ENCODE measurements around the gene ISCU.

ISCU gene

GRCh38 chr12:108594323-108594903 lies 32.0 kb downstream of the ISCU start:
- H3K4me3 ChIP-seq (ENCODE audit: low read depth, low read length), result no peak overlapping the region
- no peak for TF ChIP-seq CTCF (IDR thresholded peaks at IDR 0.05; ENCODE audit: control insufficient read depth, extremely low read depth, insufficient read depth)
- DNase-seq (ENCODE audit: low read depth), result no peak

DNA sequence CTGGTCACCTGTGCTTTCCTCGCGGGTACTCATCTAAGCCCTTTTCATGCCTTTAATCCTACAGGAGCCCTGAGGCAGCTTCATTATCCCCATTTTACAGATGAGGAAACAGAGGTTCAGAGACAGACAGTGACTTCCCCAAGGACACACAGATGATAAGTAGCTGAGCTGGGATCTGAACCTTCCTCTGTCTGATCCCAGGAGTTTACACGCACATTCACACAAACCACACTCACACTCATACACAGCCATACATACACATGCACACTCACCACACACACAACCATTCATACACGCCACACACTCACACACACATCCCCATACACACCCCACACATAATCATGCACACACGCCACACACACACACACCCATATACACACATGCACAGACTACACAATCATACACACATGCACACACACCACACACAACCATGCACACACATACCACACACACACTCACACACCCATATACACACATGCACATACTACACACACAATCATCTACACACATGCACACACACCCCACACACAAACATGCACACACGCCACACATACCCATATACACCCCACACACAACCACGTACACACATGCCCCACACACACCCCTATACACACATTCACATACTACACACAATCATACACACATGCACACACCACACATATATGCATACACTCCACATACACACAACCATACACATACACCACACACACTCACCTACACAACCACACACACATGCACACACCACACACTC lies 32.7 kb downstream of the ISCU start:
- TF ChIP-seq CTCF (IDR thresholded peaks at IDR 0.05; ENCODE audit: control insufficient read depth, extremely low read depth, insufficient read depth), result no peak
- no peak overlapping the region for H3K4me3 ChIP-seq (ENCODE audit: low read depth, low read length)
- DNase-seq (ENCODE audit: low read depth), result no peak

DNA sequence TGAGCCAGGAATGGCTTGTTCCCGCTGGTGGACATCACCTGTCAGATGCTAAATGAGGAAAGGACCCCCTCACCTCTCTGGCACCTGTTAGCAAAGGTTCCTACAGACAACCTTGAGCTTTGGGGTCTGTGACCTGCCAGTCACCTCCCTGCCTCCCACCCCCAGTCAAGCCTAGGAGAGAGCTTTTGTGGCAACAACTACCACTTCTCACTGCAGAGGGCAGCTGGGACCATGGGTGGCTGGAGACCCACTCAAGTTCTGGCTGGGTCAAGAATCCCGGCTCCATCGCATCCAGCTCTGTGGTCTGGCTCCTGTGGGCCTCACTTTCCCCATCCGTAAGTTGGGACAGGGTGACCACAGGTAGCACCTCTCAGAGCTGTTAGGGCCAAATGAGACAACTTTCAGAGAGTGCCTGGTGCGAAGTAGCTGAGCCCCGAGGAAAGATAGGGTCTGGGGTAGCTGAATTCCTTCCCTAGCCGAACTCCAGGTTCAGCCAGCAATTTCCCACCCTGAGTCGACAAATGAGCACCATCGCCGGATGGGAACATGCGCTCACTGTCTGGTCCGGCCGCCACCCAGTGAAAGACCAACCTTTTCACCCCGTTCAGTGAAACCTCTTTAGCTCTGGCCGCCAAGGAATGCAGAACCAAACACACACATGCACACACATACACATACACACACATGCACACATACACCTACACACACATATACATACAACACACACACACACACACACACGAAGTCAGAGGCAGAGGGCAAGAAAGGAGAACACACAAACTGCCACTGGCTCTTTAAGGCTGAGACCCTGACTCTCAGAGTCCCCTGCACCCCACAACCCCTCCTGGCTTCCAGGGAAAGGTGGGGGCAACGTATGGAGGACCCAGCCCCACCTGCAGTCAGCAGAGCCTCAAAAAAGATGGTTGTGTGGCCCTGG lies 33.6 kb downstream of the ISCU start:
- no peak for TF ChIP-seq CTCF (IDR thresholded peaks at IDR 0.05; ENCODE audit: control insufficient read depth, extremely low read depth, insufficient read depth)
- no peak for DNase-seq (ENCODE audit: low read depth)
- H3K4me3 ChIP-seq (ENCODE audit: low read depth, low read length), result no peak overlapping the region

GRCh38 chr12:108596854-108597558 lies 34.6 kb downstream of the ISCU start:
- no peak for TF ChIP-seq CTCF (IDR thresholded peaks at IDR 0.05; ENCODE audit: control insufficient read depth, extremely low read depth, insufficient read depth)
- no peak overlapping the region for H3K4me3 ChIP-seq (ENCODE audit: low read depth, low read length)
- no peak for DNase-seq (ENCODE audit: low read depth)

DNA sequence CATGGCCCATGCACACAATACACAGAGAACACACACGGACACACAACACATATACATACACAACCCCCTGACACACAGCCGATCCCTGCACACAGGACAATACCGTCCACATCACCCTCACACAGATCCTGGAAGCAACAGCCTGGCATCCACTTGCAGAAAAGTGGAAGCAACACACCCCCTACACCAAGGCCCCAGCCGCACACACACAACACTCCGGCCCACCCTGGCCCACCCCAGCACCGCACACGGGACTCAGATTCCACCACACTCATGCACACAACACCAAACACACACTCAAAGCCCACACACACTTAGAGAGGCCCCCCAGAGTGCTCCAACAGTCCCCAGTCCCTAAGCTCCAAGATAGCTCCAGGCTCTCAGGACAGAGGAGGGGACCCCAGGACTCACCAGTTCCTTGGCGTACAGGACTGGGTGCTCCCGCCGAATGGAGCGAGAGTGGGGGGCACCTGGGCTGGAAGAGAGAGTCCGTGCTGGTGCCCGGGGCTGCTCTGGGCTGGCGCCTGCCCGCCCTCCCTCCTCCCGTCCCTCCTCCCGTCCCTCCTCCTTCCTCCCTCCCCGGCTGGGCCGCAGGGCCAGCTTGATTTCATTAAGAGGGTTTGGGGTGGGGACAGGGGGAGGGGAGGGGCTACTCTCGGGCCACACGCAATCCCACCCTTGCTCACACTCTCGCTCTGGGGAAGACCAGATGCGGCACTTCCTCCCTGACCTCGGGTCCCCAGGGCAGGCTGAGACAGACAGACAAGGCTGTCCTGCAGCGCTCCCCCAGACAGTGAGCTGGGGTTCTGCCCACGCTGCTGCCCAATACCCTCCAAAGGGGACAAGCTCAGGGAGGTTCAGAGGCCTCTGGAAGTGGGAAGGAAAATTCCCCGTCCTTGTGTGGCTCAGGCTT lies 35.4 kb downstream of the ISCU start, which contains the start of gene TMEM119:
TMEM119 (minus strand) TSS at position 526 of the 913 bp plus-strand sequence. CDS start 5,701 bp downstream, outside the sequence.
- TF ChIP-seq CTCF (IDR thresholded peaks at IDR 0.05; ENCODE audit: control insufficient read depth, extremely low read depth, insufficient read depth), result no peak
- no peak within 1 kb of the TSS for H3K4me3 ChIP-seq (ENCODE audit: low read depth, low read length)
- no peak for DNase-seq (ENCODE audit: low read depth)

Data from LNCaP clone FGC (cell line).